GM19240 (cell line): Measurements from ENCODE around the gene OXNAD1.

Experiments used
- DNase-seq: peaks from one replicate; pipeline ENCODE4 v3.0.0; 2011; ENCODE audit warnings: low spot score; ENCODE audit not compliant: insufficient read length

The OXNAD1 gene

DNA sequence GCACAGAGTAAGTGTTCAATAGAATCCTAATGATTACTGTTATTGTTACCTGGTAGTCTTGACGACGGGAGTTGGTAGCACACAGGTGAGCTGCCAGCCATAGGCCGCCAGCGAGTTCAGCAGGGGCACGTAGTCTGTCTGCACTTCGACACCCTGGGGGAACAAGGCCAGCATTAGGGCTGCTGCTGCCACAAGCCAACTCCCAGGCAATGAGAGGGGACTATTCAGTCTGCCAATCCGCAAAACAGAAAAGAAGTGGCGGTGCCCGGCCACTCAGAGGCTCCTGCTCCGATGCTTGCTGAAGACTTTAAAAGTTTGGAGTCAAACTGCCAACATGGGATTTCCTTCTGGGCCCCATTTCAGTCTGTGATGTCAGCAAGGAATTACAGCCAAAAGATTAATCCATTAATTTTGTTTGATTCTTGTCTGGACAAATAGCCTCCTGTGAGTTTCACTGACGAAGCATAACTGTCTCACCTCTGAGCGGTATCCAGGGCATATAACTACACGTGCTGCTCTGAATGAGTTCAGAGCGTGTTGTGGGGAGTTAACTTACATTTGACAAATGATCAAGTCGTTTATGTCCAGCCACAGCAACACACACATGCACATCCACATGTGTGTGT, 61.8 kb downstream of the OXNAD1 start:
- DNase-seq = no peak

GRCh38 chr3:16328124-16328523, 63.1 kb downstream of the OXNAD1 start:
- DNase-seq = no peak

DNA sequence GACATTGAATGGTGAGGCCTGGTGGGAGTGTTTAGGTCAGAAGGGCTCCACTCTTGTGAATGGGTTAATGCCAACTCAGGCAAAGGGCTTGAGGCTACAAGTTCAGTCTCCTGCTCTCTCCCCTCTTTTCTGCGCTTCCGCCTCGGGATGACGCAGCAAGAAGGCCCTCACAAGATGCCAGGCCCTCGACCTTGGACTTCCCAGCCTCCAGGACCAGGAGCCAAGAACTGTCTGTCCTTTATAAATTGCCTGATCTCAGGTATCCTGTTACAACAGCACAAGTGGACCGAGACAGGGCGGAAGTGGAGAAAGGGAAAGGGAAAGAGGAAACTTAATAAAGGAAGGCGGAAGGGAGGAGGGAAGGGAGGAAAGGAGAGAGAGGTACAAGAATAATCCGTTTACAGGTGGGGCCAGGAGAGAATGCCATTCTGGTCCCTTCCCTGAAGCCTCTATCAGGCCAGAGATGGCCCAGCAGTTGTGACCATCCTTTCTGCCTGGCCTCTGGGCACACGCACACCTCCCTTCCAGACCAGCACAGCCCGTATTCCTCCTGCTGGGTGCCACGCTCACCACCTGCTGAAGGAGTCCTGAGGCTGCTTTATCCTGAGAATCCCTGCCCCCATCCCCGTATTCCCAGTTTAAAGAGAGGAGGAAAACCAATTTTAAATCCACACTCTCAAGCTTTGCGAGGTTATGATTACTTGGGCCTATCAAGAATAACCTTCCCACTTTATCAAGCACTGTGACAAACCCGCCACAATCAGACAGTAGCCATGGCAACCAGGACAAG, 64.2 kb downstream of the OXNAD1 start:
- DNase-seq = no peak

DNA sequence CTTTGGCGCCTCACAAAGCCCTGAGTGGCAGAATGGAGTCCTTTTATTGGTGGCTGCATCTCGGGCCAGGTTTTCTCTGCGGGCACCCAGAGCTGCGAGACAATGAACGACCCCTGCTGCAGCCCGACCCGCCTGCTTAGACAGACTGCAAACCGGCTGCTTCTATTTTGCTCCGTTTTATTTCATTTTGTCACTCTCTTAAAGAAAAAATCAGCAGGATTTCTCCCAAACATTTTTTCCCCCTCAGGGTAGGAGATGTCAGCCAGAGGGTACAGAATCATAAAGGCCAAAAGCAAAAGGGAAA, 64.8 kb downstream of the OXNAD1 start:
- DNase-seq = no peak

DNA sequence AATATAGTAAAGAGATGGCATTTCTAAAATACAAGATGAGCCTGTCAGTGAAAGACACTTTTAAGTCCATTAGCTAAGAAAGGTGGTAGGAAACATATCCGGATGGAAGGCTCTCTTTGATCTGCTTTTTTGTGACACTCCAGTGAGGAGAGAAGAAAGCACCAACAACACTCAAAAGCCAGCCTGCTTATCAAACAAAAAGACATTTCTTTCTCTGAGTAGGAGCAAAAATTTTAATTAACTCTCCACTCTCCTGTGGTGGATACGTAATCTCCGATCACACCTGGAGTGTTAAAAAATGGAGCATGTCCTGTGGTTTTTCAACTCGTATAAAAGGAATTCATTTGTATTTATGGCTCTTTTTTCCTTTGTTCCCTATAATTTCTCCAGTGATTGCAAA, 65.3 kb downstream of the OXNAD1 start:
- no peak for DNase-seq

GRCh38 chr3:16331319-16331883, 66.4 kb downstream of the OXNAD1 start:
- no peak for DNase-seq

- no peak for DNase-seq
Measured at GRCh38 chr3:16332904-16333426, 68.0 kb downstream of the OXNAD1 start.

GRCh38 chr3:16334909-16335308, 69.9 kb downstream of the OXNAD1 start:
- DNase-seq = no peak

GRCh38 chr3:16335333-16335732, 70.3 kb downstream of the OXNAD1 start:
- no peak for DNase-seq

DNA sequence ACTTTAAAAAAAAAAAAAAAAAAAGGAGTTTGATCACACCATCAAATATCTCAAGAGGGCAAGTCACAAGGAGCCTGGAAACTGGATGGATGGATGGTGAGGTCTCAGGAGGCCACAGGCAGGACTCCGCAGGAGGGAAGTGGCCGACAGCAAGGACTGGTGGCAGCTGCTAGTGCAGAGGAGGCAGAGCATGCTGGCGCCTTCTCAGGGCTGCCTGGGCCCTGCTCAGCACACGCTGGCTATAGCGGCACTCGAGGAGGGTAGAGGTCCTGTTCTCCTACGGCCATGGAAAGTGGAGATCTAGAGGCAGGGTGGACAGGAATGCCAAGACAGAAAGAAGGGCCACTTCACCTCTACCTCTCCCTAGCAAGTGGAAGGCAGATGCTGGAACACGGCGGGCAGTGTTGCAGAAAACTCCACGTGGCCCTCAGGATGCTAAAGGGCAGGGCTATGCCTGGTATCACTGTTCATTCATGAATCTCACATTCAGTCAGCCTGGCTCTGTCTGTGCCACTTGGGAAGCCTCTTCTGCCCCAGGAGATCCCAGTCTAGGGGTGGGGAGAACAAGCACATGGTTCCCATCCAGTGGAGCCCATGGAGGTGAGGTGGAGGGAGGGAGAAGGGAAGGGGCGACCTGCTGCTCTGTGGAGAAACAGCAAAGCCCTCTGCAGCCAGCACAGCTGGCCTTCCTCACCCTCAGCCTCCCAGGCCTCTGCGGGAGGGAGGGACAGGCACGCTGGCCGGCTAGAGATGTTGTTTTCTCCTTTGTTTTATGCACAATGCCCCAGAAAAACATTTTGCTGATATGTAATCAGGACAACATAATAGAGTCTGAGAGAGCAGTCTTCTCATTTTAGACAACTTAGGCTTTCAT, 71.0 kb downstream of the OXNAD1 start:
- DNase-seq = no peak

GRCh38 chr3:16336825-16337224, 71.8 kb downstream of the OXNAD1 start:
- no peak for DNase-seq

GRCh38 chr3:16337856-16338540, 73.0 kb downstream of the OXNAD1 start:
- DNase-seq = no peak

DNA sequence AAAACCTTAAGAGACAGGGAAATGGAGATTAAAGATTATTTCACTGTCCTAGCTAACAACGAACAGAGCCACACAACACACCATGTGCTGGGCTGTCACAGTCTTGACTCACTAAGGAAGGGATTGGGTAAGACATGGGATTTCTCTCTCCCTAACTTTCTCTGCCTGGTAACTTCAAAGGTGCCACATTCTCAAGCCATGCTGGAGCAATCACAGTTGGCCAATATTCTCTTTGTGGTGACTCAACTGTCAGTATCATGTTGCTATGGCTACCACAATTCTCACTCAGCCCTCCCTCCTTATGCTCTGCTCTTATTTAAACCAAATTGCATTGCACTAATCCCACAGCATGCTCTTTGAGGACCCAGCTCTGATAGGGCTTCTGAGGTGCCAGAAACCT, 74.0 kb downstream of the OXNAD1 start:
- DNase-seq = no peak

- DNase-seq = no peak
Measured at GRCh38 chr3:16343101-16343500, 78.1 kb downstream of the OXNAD1 start.

DNA sequence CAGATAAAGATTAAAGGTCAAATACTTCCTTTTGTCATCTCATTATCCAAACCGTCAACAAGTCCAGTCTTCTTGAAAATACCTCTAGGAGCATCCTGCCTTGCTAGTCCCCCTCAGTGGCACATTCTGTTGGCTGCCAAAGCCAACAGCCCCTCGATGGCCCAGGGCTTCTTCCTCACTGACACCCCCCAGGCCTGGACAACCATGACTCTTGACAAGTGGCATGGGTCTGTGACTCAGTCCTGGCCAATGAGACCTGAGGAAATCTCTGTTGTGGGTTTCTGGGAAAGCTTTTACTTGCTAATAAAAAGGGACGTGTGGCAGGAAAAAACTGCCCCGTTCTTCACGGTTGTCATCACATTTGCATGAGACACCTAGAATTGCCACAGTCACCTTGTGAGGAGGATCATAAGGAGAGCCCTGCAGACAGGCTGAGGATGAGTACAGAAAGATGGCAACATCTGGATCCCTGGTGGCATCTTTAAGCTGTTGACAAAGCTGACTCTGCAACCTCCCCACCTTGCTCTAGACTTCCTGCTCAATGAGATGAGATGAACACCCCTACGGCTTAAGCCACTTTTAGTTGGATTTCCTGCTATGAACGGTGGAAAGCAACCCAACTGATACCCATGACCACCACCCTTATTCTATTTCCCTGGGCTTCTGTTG, 81.5 kb downstream of the OXNAD1 start:
- no peak for DNase-seq

DNA sequence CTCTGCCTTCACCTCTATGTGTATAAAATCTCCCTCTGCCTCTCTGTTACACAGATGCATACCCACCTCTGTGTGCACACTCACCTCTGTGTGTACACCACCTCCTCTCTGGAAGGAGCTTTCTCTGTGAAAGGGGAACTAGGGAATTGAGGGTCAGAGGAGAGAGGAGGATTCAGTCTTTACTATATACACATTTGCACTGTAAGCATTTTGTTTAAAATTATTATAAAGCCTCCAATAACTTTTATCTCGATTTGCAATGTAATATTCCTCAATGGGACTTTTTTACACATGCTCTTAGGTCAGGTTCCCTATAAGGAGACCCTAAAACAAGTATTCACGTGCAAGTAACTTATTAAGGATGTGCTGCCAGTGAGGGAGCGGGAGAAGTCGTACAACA, 82.5 kb downstream of the OXNAD1 start:
- no peak for DNase-seq

DNA sequence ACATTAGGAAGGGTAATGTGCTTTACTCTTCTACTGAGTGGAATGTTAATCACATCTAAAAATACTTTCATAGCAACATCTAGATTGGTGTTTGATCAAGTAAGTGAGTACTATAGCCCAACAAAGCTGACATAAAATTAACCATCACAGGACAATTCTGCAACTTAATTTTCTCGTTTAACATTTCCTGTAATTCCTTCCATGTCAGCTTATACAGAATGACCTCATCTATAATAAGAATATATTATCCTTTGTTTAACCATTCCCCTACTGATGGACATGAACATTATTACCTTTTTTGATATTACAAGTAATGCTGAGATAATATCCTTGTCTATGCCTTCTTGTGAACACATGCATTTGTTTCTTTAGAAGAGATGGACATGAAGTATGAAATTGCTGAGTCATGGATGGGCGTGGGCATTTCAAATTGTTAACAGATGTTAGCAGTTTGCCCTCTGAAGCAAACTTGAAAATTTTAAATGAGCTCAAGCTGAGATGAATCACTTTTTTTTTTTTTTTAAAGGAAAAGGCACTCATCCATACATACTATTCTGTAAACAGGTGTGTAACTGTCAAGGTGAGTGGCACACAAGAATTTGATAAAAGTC, 85.1 kb downstream of the OXNAD1 start:
- DNase-seq = no peak

GRCh38 chr3:16350597-16351318, 85.7 kb downstream of the OXNAD1 start:
- DNase-seq = no peak

DNA sequence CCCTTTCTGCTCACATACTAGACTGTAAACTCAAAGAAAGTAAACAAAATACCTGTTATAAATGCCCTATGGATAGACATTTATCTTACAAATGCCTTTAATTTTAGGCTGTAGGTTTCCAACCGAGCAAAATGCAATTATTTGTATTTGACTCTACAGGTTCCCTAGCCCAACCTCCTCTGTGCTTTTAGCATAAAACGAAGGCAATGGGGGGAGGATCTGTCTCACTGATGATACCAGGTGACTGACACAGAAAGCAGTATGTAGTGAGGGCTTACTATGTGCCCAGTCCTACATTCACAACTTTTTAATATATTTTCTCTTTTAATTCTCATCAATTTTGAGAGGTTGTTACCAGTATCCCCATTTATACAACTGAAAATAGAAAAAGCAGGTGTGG, 87.4 kb downstream of the OXNAD1 start:
- DNase-seq = no peak

DNA sequence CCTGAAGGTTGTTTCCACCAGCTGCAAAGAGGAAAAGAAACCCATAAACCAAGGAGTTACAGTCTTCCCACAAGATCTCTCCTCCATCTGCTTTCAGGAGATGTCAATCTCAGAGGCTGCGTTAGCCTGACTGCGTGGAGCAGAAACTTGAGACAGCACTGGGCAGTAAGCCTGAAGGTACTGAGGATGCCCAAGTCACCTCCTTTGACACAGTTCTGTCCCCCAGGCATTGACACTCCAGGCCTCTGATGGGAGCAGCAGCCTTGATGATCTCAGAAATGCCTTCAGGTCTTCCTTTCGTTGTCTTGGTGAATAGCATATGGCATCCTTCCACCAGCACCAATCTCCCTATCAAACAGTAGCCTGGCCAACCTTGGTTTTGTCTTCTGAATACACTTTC, 89.3 kb downstream of the OXNAD1 start:
- DNase-seq = no peak
